ENCODE results near the gene IER3IP1. TPM values are rescaled to one million over a fixed set of nuclear protein-coding genes. Genes with fewer than 3 reads are reported as not detected.

IER3IP1 gene
- total RNA-seq, 1 experiment from 2014 or later, result 7.6 TPM

DNA sequence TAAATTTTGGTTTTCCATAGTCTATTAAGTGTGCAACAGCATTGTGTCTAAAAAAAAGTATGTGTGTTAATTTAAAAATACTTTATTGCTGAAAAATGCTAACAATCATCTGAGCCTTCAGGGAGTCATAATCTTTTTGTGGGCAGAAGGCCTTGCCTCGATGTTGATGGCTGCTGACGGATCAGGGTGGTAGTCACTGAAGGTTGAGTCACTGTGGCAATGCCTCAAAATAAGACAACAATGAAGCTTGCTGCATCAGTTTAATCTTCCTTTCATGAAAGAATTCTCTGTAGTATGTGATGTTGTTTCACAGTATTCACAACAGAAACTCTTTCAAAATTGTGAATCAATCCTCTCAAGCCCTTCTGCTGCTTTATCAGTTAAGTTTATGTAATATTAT lies 57.2 kb downstream of the IER3IP1 start:
- Histone ChIP-seq H3K27ac (ENCODE audit: insufficient read length, low read depth, low read length) (no peak overlapping the region), H3K9ac (ENCODE audit: extremely low read depth, insufficient read length, low read length) (no peak overlapping the region), H3K23me2 (ENCODE audit: insufficient read length, low read depth, low read length, poor library complexity, severe bottlenecking) (no peaks in the 10 kb centered on the region), H3K79me2 (ENCODE audit: insufficient read depth, low read length) (no peaks in the 10 kb centered on the region), H2AK5ac (ENCODE audit: insufficient read length, low read length) (no peak overlapping the region), H3T11ph (ENCODE audit: low read length) (no peak overlapping the region), H4K20me1 (ENCODE audit: control insufficient read depth, insufficient read depth, insufficient read length) (no peaks in the 10 kb centered on the region), H3K27me3 (ENCODE audit: insufficient read depth, low read length) (no peaks in the 10 kb centered on the region; the same call in 1 of the 2 replicates), H4K91ac (ENCODE audit: insufficient read length, low read depth, low read length) (no peak overlapping the region), H3K14ac (ENCODE audit: insufficient read depth, low read length) (no peak overlapping the region), H3K56ac (ENCODE audit: insufficient read length, low read depth, low read length) (no peak overlapping the region), H2BK20ac (ENCODE audit: low read depth, low read length, poor library complexity, severe bottlenecking) (no peak overlapping the region), H2BK120ac (ENCODE audit: low read depth, low read length, poor library complexity, severe bottlenecking) (no peak overlapping the region), H2BK15ac (ENCODE audit: low read depth, low read length) (no peak overlapping the region), H2AFZ (ENCODE audit: low read length) (no peak overlapping the region), H2BK5ac (ENCODE audit: insufficient read length, low read length) (no peak overlapping the region), H3K23ac (ENCODE audit: insufficient read length, low read depth, low read length) (no peak overlapping the region), H4K5ac (ENCODE audit: insufficient read length, low read depth, low read length) (no peak overlapping the region), H3K4ac (ENCODE audit: low read depth, low read length) (no peak overlapping the region), H3K4me2 (ENCODE audit: insufficient read depth, insufficient read length, low read length) (no peak overlapping the region), H3K4me1 (ENCODE audit: insufficient read depth, low read length) (no peaks in the 10 kb centered on the region; the same call in 1 of the 2 replicates), H3K18ac (ENCODE audit: insufficient read length, low read depth, low read length) (no peak overlapping the region), H3K79me1 (ENCODE audit: insufficient read depth, low read depth, low read length, poor library complexity, severe bottlenecking) (no peaks in the 10 kb centered on the region), H4K8ac (replicated peaks; ENCODE audit: insufficient read length, low read depth, low read length) (no peak overlapping the region), H3K9me3 (ENCODE audit: control insufficient read depth, low read depth, low read length) (no peaks in the 10 kb centered on the region), H2BK12ac (ENCODE audit: insufficient read length, low read depth, low read length) (no peak overlapping the region)
- no peaks in the 10 kb centered on the region for H3K27me3 Mint-ChIP-seq (ENCODE audit: low read depth)
- H3K36me3 Mint-ChIP-seq (ENCODE audit: insufficient read depth in 1 of 3, low read depth in 3 of 3), result peaks cover 8 to 39% (median 27%) of the 10 kb centered on the region in 3 experiments
- no peak for DNase-seq
- H3K27ac Mint-ChIP-seq, result no peak overlapping the region
- no CpG with 5 or more reads among the region's 2 CpGs for WGBS (ENCODE audit: extremely low coverage, insufficient read length, low lambda C conversion rate)
- H3K4me3 Mint-ChIP-seq, result no peak overlapping the region
- TF ChIP-seq, protein P1, sequence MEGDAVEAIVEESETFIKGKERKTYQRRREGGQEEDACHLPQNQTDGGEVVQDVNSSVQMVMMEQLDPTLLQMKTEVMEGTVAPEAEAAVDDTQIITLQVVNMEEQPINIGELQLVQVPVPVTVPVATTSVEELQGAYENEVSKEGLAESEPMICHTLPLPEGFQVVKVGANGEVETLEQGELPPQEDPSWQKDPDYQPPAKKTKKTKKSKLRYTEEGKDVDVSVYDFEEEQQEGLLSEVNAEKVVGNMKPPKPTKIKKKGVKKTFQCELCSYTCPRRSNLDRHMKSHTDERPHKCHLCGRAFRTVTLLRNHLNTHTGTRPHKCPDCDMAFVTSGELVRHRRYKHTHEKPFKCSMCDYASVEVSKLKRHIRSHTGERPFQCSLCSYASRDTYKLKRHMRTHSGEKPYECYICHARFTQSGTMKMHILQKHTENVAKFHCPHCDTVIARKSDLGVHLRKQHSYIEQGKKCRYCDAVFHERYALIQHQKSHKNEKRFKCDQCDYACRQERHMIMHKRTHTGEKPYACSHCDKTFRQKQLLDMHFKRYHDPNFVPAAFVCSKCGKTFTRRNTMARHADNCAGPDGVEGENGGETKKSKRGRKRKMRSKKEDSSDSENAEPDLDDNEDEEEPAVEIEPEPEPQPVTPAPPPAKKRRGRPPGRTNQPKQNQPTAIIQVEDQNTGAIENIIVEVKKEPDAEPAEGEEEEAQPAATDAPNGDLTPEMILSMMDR (conservative IDR thresholded peaks at IDR 0.05), result no peak
- no peaks in the 10 kb centered on the region for H3K9me3 Mint-ChIP-seq
- H3K4me1 Mint-ChIP-seq, result peaks cover 23 to 26% of the 10 kb centered on the region in 2 experiments
